HepG2 (cell line): Measurements from ENCODE around the gene KIF22. TPM values are rescaled to one million over a fixed set of nuclear protein-coding genes. Genes with fewer than 3 reads are reported as not detected.

Experiments used
- ATAC-seq: fragments of 200-7000 bp; cut with Tn5 transposase; 3 replicates; pipeline ENCODE4 v1.9.1; 2020; ENCODE audit warnings: mild to moderate bottlenecking, moderate library complexity
- BruUV-seq: library from RNA; stranded (reverse); fragments of 400-500 nt; replicated peaks from 2 replicates; lab custom pipeline; 2021; lab: Mats Ljungman, UMichigan
- CTCF ChIA-PET: fragments of 300-600 bp; formaldehyde crosslinking; extraction: SDS; loops from one replicate; lab custom pipeline; 2021; ENCODE audit warnings: low total read pairs, inconsistent platforms, low intra/inter-chr PET ratio; lab: Yijun Ruan, JAX
- POLR2A ChIA-PET: fragments of 350-600 bp; sonication (Branson Sonifier 250); formaldehyde crosslinking; loops from one replicate; lab custom pipeline; 2020; ENCODE audit warnings: antibody characterized with exemption, inconsistent platforms; lab: Yijun Ruan, JAX
- DNase-seq: peaks from one replicate; pipeline ENCODE4 v3.0.0-alpha.2; 2015; ENCODE audit warnings: low spot score
- FAIRE-seq: peaks from 3 replicates; lab custom pipeline; 2011; peaks lifted over from hg19 to GRCh38; lab: Jason Lieb, UNC
- H2AFZ ChIP-seq: one replicate; pipeline ENCODE4 v1.6.1; 2011; ENCODE audit warnings: low read length, inconsistent platforms
- H3K27ac ChIP-seq: fragments of 300-600 bp; 3 replicates; pipeline ENCODE4 v1.8.0; 2011; ENCODE audit warnings: mixed run types, mild to moderate bottlenecking, mixed read lengths, low read length, inconsistent platforms; ENCODE audit not compliant: insufficient read depth; ENCODE audit errors: extremely low read length
- H3K27me3 ChIP-seq, 2 experiments: fragments of 200-600 bp in 1 of 2; 2 replicates in 1 of 2; 3 replicates in 1 of 2; pipeline versions ENCODE4 v1.6.0 to v1.8.0; 2011; ENCODE audit warnings: low read length in 2 of 2, mild to moderate bottlenecking in 2 of 2, moderate library complexity in 2 of 2, inconsistent platforms in 1 of 2; ENCODE audit not compliant: insufficient read depth in 2 of 2, control insufficient read depth in 1 of 2
- H3K36me3 ChIP-seq, 2 experiments: fragments of 200-600 bp in 1 of 2; replicated peaks in 1 of 2; 2 replicates in 1 of 2; 3 replicates in 1 of 2; pipeline versions ENCODE4 v1.5.1 to v1.8.0; 2011; ENCODE audit warnings: low read length in 2 of 2, inconsistent platforms in 1 of 2; ENCODE audit not compliant: insufficient read depth in 2 of 2, control insufficient read depth in 1 of 2
- H3K4me1 ChIP-seq: 2 replicates; pipeline ENCODE4 v1.5.1; 2012; ENCODE audit warnings: low read length, inconsistent platforms; ENCODE audit not compliant: insufficient read depth
- H3K4me2 ChIP-seq: 2 replicates; pipeline ENCODE4 v1.6.0; 2011; ENCODE audit warnings: low read depth, low read length, inconsistent platforms
- H3K4me3 ChIP-seq, 3 experiments: fragments of 200-600 bp in 1 of 3; sonication (generic), shearing (Covaris generic) in 1 of 3; replicated peaks in 1 of 3; 2 replicates each; pipeline ENCODE4 v1.5.1; 2011 to 2016; ENCODE audit warnings: low read length in 3 of 3, inconsistent platforms in 2 of 3, low read depth in 2 of 3, mild to moderate bottlenecking in 2 of 3, control low read depth in 1 of 3, mixed read lengths in 1 of 3; ENCODE audit not compliant: insufficient read depth in 1 of 3
- H3K79me2 ChIP-seq: one replicate; pipeline ENCODE4 v1.6.1; 2011; ENCODE audit warnings: low read length, inconsistent platforms; ENCODE audit not compliant: insufficient read depth
- H3K9ac ChIP-seq: 2 replicates; pipeline ENCODE4 v1.6.0; 2011; ENCODE audit warnings: mild to moderate bottlenecking, low read depth, low read length, inconsistent platforms; ENCODE audit not compliant: insufficient read depth
- H3K9me3 ChIP-seq: 2 replicates; pipeline ENCODE4 v1.5.1; 2012; ENCODE audit warnings: mild to moderate bottlenecking, low read length
- H4K20me1 ChIP-seq: 2 replicates; pipeline ENCODE4 v1.6.0; 2011; ENCODE audit warnings: inconsistent platforms, mild to moderate bottlenecking, low read length, moderate library complexity; ENCODE audit not compliant: insufficient read depth
- ATF5 ChIP-seq: sonication (generic); formaldehyde crosslinking; IDR thresholded peaks from 2 replicates; pipeline ENCODE4 v1.4.0; 2020; ENCODE audit warnings: mild to moderate bottlenecking, low read depth, missing genetic modification reagents
- DBP ChIP-seq: sonication (generic); formaldehyde crosslinking; IDR thresholded peaks from 2 replicates; pipeline ENCODE4 v1.4.0; 2020; ENCODE audit warnings: missing genetic modification reagents; ENCODE audit errors: not compliant biosample characterization
- NFE2L2 ChIP-seq: fragments of 150-350 bp; IDR thresholded peaks from 2 replicates; pipeline ENCODE4 v1.6.1; 2014; ENCODE audit warnings: low read length
- NFIC ChIP-seq: IDR thresholded peaks from 2 replicates; pipeline ENCODE4 v1.6.1; 2012; ENCODE audit warnings: mild to moderate bottlenecking, low read length, inconsistent platforms
- NR2F1 ChIP-seq, 2 experiments: fragments of 450-650 bp in 1 of 2; formaldehyde crosslinking in 1 of 2; IDR thresholded peaks; 2 replicates each; pipeline versions ENCODE4 v1.5.0 to v1.6.1; 2016 to 2020; ENCODE audit warnings: mild to moderate bottlenecking in 1 of 2, missing compliant biosample characterization in 1 of 2, missing genetic modification reagents in 1 of 2, moderate library complexity in 1 of 2
- NRL ChIP-seq: sonication (generic); formaldehyde crosslinking; IDR thresholded peaks from 2 replicates; pipeline ENCODE4 v1.5.0; 2020; ENCODE audit warnings: missing genetic modification reagents, mild to moderate bottlenecking, moderate library complexity, borderline replicate concordance
- RBFOX2 ChIP-seq: fragments of 200-400 bp; formaldehyde crosslinking; IDR thresholded peaks from 2 replicates; pipeline ENCODE4 v1.6.1; 2017; ENCODE audit warnings: low read depth, mild to moderate bottlenecking, low read length
- RERE ChIP-seq: IDR thresholded peaks from 2 replicates; pipeline ENCODE4 v1.6.1; 2016; ENCODE audit warnings: low read depth, missing genetic modification reagents, missing compliant biosample characterization
- ZFP37 ChIP-seq: sonication (generic); formaldehyde crosslinking; IDR thresholded peaks from 2 replicates; pipeline ENCODE4 v1.4.0; 2020; ENCODE audit warnings: missing genetic modification reagents, borderline replicate concordance
- ZNF138 ChIP-seq: sonication (generic); formaldehyde crosslinking; IDR thresholded peaks from 2 replicates; pipeline ENCODE4 v1.5.0; 2020; ENCODE audit warnings: mild to moderate bottlenecking, low read depth, missing genetic modification reagents
- ZNF547 ChIP-seq: sonication (generic); formaldehyde crosslinking; IDR thresholded peaks from 2 replicates; pipeline ENCODE4 v1.5.1; 2020; ENCODE audit warnings: mild to moderate bottlenecking, missing genetic modification reagents
- WGBS: methylation state at CpG from one replicate; pipeline ENCODE4 v1.1.6; 2017; ENCODE audit warnings: low lambda C conversion rate; 5-methylcytosine and 5-hydroxymethylcytosine counted together
- in situ Hi-C: cut with HindIII; loops from 2 replicates; pipeline ENCODE4 v1.10.0; 2017; ENCODE audit warnings: low pct_unique_long_range_greater_than_20kb; ENCODE audit not compliant: extremely low pct_ligation_motif_present
- intact Hi-C: fragments of 100-400 bp; cut with micrococcal nuclease; formaldehyde crosslinking; loops from one replicate; pipeline ENCODE4 v1.10.0; 2022; ENCODE audit not compliant: unreplicated experiment
- polyA plus RNA-seq, 8 experiments: library from polyadenylated mRNA; depleted of rRNA in 3 of 8; stranded (reverse) in 7 of 8; unstranded in 1 of 8; fragments of >200 nt; fragmentation: Illumina TruSeq in 4 of 8; extraction: Trizol in 4 of 8; gene quantifications; 2 replicates each; pipeline versions ENCODE4 v1.2.1 to v1.2.3, GENCODE V29; 2011 to 2016; ENCODE audit warnings: low read depth in 4 of 8, missing spikeins in 1 of 8, mixed read lengths in 1 of 8; ENCODE audit not compliant: insufficient read depth in 1 of 8
- total RNA-seq, 5 experiments: library from RNA; depleted of rRNA; stranded (reverse); fragments of >200 nt; fragmentation: Illumina TruSeq; extraction: Trizol; gene quantifications; 2 replicates each; pipeline ENCODE4 v1.2.3, GENCODE V29; 2016; ENCODE audit warnings: low read depth in 1 of 5

Gene KIF22
- total and polyA plus RNA-seq, 2 of the 13 experiments (the other 11 are each of a cell fraction or from before 2014, with no cell fraction given): 95.8 to 118 TPM

GRCh38 chr16:29808219-29808900, 17.8 kb downstream of the KIF22 start (continued):
- TF ChIP-seq NFE2L2: 0 out of 2 replicates have a peak, but pooled peaks have one; percentile 16

GRCh38 chr16:29809031-29809747, 18.6 kb downstream of the KIF22 start:
- peak overlapping the region in 2 of 3 experiments; percentile 63 to 85; a peak in 3 of 6 replicates for H3K4me3 ChIP-seq
- CTCF ChIA-PET: no interaction called here
- peak overlapping the region; percentile 88 for H3K4me2 ChIP-seq
- peak overlapping the region; percentile 78; the same call in 1 of the 2 replicates for H3K9ac ChIP-seq
- BruUV-seq: no TSS peak
- no peak overlapping the region for H2AFZ ChIP-seq
- no peak for ATAC-seq
- peaks cover 0 to 12% of the 10 kb centered on the region in 2 experiments; a peak in 2 of 5 replicates for H3K27me3 ChIP-seq
- H3K4me1 ChIP-seq: peaks cover 70% of the 10 kb centered on the region
- POLR2A ChIA-PET: interaction anchor here (0.7 to 4.3 kb wide), 9 partner anchors 12 to 130 kb away, joined by 4 to 56 read pairs (median 16); partner anchors contain the start of genes ASPHD1, CDIPT, KIF22 and MVP
- H4K20me1 ChIP-seq: peaks cover 23% of the 10 kb centered on the region; the same call in 1 of the 2 replicates
- intact Hi-C loops (no loop called here), in situ Hi-C loops (loop anchor here (25.0 kb wide), 1 partner anchor 853 kb away; the partner anchor contains the start of genes FBRS and PRR14)
- no peak for DNase-seq
- H3K27ac ChIP-seq: peak overlapping the region; percentile 77
- 96% methylated on average over 17 of the region's 31 CpGs for WGBS
- no peak for FAIRE-seq
- peaks cover 6 to 27% of the 10 kb centered on the region in 2 experiments for H3K36me3 ChIP-seq
- peaks cover 22% of the 10 kb centered on the region for H3K79me2 ChIP-seq
- H3K9me3 ChIP-seq: no peaks in the 10 kb centered on the region
- 0 out of 2 replicates have a peak, but pooled peaks have one; percentile 30 for TF ChIP-seq ZNF138 (CRISPR knock-in tag)
- no peak for TF ChIP-seq NFIC
- TF ChIP-seq ZFP37 (CRISPR knock-in tag): no peak
- no peak for TF ChIP-seq DBP
- TF ChIP-seq NR2F1 (CRISPR knock-in tag; IDR thresholded peaks at IDR 0.05): no peak
- no peak for TF ChIP-seq ZNF547
- TF ChIP-seq ATF5: no peak
- TF ChIP-seq RBFOX2: peak; percentile 75
- TF ChIP-seq NRL (CRISPR knock-in tag): peak; percentile 46; the same call in 1 of the 2 replicates
- TF ChIP-seq RERE: no peak
